ENCODE results near the gene VWF.
"Not testable (repeated sequence)": the region's sequence is repeated elsewhere in the genome, so short reads cannot be mapped to it uniquely, and the experiment has no call there.

The VWF gene

GRCh38 chr12:6124411-6125309, at the start of gene VWF:
TSS of gene VWF (minus strand) at chr12:6124670. CDS start at chr12:6123196, 1,474 bp downstream.
- DNase-seq, result no peak

GRCh38 chr12:6172862-6173261, 48.4 kb upstream of the VWF start:
- DNase-seq, result no peak

- no peak for DNase-seq
Observed at GRCh38 chr12:6172086-6172485, 47.6 kb upstream of the VWF start.

- DNase-seq, result no peak
Observed at GRCh38 chr12:6171409-6172015, 47.0 kb upstream of the VWF start.

GRCh38 chr12:6167327-6168280, 43.1 kb upstream of the VWF start:
- DNase-seq, result no peak

GRCh38 chr12:6166808-6167207, 42.3 kb upstream of the VWF start:
- no peak for DNase-seq

GRCh38 chr12:6165395-6165794, 40.9 kb upstream of the VWF start:
- DNase-seq, result no peak

GRCh38 chr12:6163416-6164060, 39.1 kb upstream of the VWF start:
- DNase-seq, result no peak

GRCh38 chr12:6161124-6161882, 36.8 kb upstream of the VWF start:
- DNase-seq, result no peak

- DNase-seq, result not testable (repeated sequence)
Observed at GRCh38 chr12:6160049-6160649, 35.7 kb upstream of the VWF start.

GRCh38 chr12:6159166-6160011, 34.9 kb upstream of the VWF start:
- DNase-seq, result not testable (repeated sequence)

GRCh38 chr12:6158749-6159148, 34.3 kb upstream of the VWF start:
- DNase-seq, result no peak

- DNase-seq, result no peak
Observed at GRCh38 chr12:6158255-6158654, 33.8 kb upstream of the VWF start.

GRCh38 chr12:6157482-6157881, 33.0 kb upstream of the VWF start:
- no peak for DNase-seq

GRCh38 chr12:6154730-6155459, 30.4 kb upstream of the VWF start:
- DNase-seq, result no peak

GRCh38 chr12:6148722-6149121, 24.3 kb upstream of the VWF start:
- DNase-seq, result not testable (repeated sequence)

GRCh38 chr12:6148061-6148460, 23.6 kb upstream of the VWF start:
- DNase-seq, result no peak

GRCh38 chr12:6146951-6147350, 22.5 kb upstream of the VWF start:
- no peak for DNase-seq

GRCh38 chr12:6146509-6146908, 22.0 kb upstream of the VWF start:
- DNase-seq, result no peak

GRCh38 chr12:6145564-6145963, 21.1 kb upstream of the VWF start:
- DNase-seq, result no peak

Measured in DMS79 (cell line).